Measurements from ENCODE around the gene ARHGAP12.
A peak's percentile ranks its signal among the peaks of the same experiment; 100 is the strongest.

The ARHGAP12 gene

DNA sequence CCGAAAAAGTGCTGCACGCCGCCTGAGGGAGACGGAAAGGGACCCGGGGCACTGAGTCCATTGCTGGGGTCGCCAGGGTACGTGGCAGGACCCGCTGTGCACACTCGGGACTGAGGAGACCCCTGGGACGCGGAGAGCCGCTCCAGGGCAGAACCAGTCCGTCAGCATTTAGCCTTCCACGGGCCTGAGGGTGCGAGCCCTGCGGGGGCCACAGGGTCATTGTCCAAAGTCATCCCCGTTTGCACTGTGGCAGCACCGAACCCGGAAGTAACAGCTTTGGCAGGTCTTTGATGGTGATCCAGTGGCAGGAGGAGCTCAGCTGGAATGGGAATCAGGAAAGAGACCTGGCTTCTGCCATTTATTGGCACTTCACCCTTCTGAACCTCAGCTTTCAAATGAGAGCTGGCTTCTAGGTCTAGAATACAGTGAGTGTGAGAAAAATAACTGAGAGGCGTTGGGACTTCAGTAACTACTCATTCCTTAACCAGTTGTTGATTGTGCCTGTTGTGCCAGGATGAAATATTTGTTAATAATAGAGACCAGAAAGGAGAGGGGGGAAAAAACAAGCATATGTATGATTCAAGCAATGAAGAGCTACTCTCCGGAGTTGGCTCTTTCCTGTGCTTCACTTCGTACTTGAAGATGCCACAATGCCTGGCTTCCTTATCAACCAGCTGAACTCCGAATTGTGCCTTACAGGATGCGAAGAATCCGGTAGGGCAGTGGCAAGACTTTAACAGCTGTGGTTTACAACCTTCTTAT lies 811 bp upstream of the ARHGAP12 start (continued):
- peak; percentile 61 for TF ChIP-seq ZNF341 (tag by site-specific recombination; IDR thresholded peaks at IDR 0.05; ENCODE audit: low read depth)
- TF ChIP-seq, protein P1, sequence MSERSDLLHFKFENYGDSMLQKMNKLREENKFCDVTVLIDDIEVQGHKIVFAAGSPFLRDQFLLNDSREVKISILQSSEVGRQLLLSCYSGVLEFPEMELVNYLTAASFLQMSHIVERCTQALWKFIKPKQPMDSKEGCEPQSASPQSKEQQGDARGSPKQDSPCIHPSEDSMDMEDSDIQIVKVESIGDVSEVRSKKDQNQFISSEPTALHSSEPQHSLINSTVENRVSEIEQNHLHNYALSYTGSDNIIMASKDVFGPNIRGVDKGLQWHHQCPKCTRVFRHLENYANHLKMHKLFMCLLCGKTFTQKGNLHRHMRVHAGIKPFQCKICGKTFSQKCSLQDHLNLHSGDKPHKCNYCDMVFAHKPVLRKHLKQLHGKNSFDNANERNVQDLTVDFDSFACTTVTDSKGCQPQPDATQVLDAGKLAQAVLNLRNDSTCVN (tag by site-specific recombination; optimal IDR thresholded peaks at IDR 0.05) = peak; percentile 30
- TF ChIP-seq ZNF426 (tag by site-specific recombination; IDR thresholded peaks at IDR 0.05) = no peak
- TF ChIP-seq ZIC2 (tag by site-specific recombination; IDR thresholded peaks at IDR 0.05) = 0 out of 2 replicates have a peak, but pooled peaks have one; percentile 47

DNA sequence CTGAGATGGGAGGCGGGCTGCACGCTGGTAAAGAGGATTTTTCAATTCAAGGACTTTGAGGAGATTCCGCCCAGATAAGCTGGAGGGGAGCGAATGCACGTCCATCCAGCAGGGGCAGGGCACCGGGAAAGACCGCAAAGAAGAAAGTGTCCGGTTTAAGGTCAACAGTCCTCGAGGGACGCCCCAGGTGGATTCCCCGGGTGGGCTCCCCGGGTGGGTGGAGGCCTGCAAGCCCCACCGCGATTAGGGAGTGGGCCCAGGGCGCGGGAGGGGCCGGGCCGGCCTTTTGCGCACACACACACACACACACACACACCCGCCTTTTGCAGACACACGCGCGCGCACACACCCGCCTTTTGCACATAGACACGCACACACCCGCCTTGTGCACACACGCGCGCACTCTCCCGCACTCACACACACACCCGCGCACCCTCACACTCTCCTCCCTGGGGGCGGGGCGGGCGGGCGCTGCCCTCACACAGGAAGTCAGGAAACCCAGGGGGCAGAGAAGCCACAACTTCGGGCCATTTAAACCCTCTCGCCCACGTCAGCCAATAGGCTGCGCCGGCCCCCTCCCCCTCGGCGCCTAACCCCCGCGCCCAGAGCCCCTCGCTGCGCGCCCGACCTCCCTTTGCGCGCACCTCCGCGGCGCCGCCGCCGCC lies 615 bp downstream of the ARHGAP12 start:
- CTCF ChIA-PET = interaction anchor here (0.6 to 1.1 kb wide), 3 partner anchors 15 to 77 kb away, joined by 3 read pairs; no protein-coding TSS in a partner anchor
- Histone ChIP-seq H3K4me3 (ENCODE audit: low read depth, low read length) (peak overlapping the region; percentile 78), H3K27ac (ENCODE audit: extremely low read depth, low read depth, low read length) (peak overlapping the region; percentile 92), H3K36me3 (ENCODE audit: control insufficient read depth in 2 of 2, insufficient read depth in 1 of 2, low read length in 2 of 2) (no peaks in the 10 kb centered on the region), H3K9me3 (ENCODE audit: control insufficient read depth, insufficient read depth, low read depth, low read length) (no peaks in the 10 kb centered on the region), H3K4me1 (ENCODE audit: control insufficient read depth, insufficient read depth, low read length) (peaks cover 13% of the 10 kb centered on the region)
- POLR2A ChIA-PET = interaction anchor here (1.3 to 1.8 kb wide), 3 partner anchors 15 to 66 kb away, joined by 3 to 11 read pairs (median 6); no protein-coding TSS in a partner anchor
- TF ChIP-seq ZNF140 (tag by site-specific recombination; IDR thresholded peaks at IDR 0.05) = no peak
- no peak for TF ChIP-seq ZNF548 (tag by site-specific recombination; IDR thresholded peaks at IDR 0.05)
- TF ChIP-seq, protein P2, sequence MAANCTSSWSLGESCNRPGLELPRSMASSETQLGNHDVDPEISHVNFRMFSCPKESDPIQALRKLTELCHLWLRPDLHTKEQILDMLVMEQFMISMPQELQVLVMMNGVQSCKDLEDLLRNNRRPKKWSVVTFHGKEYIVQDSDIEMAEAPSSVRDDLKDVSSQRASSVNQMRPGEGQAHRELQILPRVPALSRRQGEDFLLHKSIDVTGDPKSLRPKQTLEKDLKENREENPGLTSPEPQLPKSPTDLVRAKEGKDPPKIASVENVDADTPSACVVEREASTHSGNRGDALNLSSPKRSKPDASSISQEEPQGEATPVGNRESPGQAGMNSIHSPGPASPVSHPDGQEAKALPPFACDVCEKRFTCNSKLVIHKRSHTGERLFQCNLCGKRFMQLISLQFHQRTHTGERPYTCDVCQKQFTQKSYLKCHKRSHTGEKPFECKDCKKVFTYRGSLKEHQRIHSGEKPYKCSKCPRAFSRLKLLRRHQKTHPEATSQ (tag by site-specific recombination; IDR thresholded peaks at IDR 0.05) = peak; percentile 69; the same call in 1 of the 2 replicates
- TF ChIP-seq, protein P3, sequence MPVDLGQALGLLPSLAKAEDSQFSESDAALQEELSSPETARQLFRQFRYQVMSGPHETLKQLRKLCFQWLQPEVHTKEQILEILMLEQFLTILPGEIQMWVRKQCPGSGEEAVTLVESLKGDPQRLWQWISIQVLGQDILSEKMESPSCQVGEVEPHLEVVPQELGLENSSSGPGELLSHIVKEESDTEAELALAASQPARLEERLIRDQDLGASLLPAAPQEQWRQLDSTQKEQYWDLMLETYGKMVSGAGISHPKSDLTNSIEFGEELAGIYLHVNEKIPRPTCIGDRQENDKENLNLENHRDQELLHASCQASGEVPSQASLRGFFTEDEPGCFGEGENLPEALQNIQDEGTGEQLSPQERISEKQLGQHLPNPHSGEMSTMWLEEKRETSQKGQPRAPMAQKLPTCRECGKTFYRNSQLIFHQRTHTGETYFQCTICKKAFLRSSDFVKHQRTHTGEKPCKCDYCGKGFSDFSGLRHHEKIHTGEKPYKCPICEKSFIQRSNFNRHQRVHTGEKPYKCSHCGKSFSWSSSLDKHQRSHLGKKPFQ (tag by site-specific recombination; IDR thresholded peaks at IDR 0.05) = peak; percentile 76
- no peak for TF ChIP-seq ZBTB17 (tag by site-specific recombination; IDR thresholded peaks at IDR 0.05)
- TF ChIP-seq YY2 (tag by site-specific recombination; IDR thresholded peaks at IDR 0.05) = no peak
- peak; percentile 86 for TF ChIP-seq ZNF341 (tag by site-specific recombination; IDR thresholded peaks at IDR 0.05; ENCODE audit: low read depth)
- no peak for TF ChIP-seq ZNF221 (tag by site-specific recombination; IDR thresholded peaks at IDR 0.05; ENCODE audit: borderline replicate concordance)
- no peak for TF ChIP-seq ZNF155 (tag by site-specific recombination; IDR thresholded peaks at IDR 0.05)
- TF ChIP-seq, protein P4, sequence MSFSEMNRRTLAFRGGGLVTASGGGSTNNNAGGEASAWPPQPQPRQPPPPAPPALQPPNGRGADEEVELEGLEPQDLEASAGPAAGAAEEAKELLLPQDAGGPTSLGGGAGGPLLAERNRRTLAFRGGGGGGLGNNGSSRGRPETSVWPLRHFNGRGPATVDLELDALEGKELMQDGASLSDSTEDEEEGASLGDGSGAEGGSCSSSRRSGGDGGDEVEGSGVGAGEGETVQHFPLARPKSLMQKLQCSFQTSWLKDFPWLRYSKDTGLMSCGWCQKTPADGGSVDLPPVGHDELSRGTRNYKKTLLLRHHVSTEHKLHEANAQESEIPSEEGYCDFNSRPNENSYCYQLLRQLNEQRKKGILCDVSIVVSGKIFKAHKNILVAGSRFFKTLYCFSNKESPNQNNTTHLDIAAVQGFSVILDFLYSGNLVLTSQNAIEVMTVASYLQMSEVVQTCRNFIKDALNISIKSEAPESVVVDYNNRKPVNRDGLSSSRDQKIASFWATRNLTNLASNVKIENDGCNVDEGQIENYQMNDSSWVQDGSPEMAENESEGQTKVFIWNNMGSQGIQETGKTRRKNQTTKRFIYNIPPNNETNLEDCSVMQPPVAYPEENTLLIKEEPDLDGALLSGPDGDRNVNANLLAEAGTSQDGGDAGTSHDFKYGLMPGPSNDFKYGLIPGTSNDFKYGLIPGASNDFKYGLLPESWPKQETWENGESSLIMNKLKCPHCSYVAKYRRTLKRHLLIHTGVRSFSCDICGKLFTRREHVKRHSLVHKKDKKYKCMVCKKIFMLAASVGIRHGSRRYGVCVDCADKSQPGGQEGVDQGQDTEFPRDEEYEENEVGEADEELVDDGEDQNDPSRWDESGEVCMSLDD (tag by site-specific recombination; IDR thresholded peaks at IDR 0.05) = no peak
- TF ChIP-seq ZNF157 (tag by site-specific recombination; IDR thresholded peaks at IDR 0.05) = no peak
- peak; percentile 86 for TF ChIP-seq ZNF423 (tag by site-specific recombination; IDR thresholded peaks at IDR 0.05)
- TF ChIP-seq WT1 (tag by site-specific recombination; IDR thresholded peaks at IDR 0.05) = peak; percentile 54; the same call in 1 of the 2 replicates
- no peak for TF ChIP-seq ZNF623 (tag by site-specific recombination; IDR thresholded peaks at IDR 0.05)
- no peak for TF ChIP-seq ZNF223 (tag by site-specific recombination; IDR thresholded peaks at IDR 0.05)
- no peak for TF ChIP-seq ZNF121 (tag by site-specific recombination; IDR thresholded peaks at IDR 0.05)
- TF ChIP-seq, protein P5, sequence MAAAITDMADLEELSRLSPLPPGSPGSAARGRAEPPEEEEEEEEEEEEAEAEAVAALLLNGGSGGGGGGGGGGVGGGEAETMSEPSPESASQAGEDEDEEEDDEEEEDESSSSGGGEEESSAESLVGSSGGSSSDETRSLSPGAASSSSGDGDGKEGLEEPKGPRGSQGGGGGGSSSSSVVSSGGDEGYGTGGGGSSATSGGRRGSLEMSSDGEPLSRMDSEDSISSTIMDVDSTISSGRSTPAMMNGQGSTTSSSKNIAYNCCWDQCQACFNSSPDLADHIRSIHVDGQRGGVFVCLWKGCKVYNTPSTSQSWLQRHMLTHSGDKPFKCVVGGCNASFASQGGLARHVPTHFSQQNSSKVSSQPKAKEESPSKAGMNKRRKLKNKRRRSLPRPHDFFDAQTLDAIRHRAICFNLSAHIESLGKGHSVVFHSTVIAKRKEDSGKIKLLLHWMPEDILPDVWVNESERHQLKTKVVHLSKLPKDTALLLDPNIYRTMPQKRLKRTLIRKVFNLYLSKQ (tag by site-specific recombination; IDR thresholded peaks at IDR 0.05; ENCODE audit: borderline replicate concordance) = no peak
- TF ChIP-seq GLIS2 (tag by site-specific recombination; IDR thresholded peaks at IDR 0.05) = peak; percentile 90
- TF ChIP-seq ZNF48 (tag by site-specific recombination; IDR thresholded peaks at IDR 0.05) = no peak
- no peak for TF ChIP-seq ZNF621 (tag by site-specific recombination; IDR thresholded peaks at IDR 0.05)
- peak; percentile 69 for TF ChIP-seq KLF16 (tag by site-specific recombination; IDR thresholded peaks at IDR 0.05)
- peak; percentile 35; the same call in 1 of the 2 replicates for TF ChIP-seq ZNF394 (tag by site-specific recombination; IDR thresholded peaks at IDR 0.05; ENCODE audit: borderline replicate concordance)
- TF ChIP-seq ZNF76 (tag by site-specific recombination; IDR thresholded peaks at IDR 0.05; ENCODE audit: borderline replicate concordance, low read depth) = no peak
